VCaP (cell line): ENCODE data around the gene PLEKHM2.
"Not testable (repeated sequence)": the region's sequence is repeated elsewhere in the genome, so short reads cannot be mapped to it uniquely, and the experiment has no call there.

Experiments used
- H3K27ac ChIP-seq: fragments of 450-650 bp; 2 replicates; pipeline ENCODE4 v1.5.1; 2017
- TF ChIP-seq, protein P1 (sequence below): fragments of 450-650 bp; conservative IDR thresholded peaks from 2 replicates; pipeline ENCODE4 v1.5.1; 2017; ENCODE audit warnings: mild to moderate bottlenecking, moderate library complexity

Gene PLEKHM2

DNA sequence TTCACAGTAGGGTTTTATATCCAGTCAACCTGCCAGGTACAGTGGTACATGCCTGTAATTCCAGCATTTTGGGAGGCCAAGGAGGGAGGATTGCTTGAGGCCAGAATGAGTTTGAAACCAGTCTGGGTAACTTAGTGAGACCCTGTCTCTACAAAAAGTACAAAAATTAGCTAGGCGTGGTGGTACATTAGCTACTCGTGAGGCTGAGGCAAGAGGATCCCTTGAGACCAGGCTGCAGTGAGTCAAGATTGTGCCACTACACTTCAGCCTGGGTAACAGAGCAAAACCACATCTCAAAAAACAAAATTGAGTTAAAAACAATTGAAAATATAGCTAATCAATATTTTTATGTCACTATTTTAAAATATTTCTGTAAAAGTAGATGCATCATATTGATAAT is 33.7 kb upstream of the PLEKHM2 start:
- H3K27ac ChIP-seq = no peak overlapping the region
- TF ChIP-seq, protein P1, sequence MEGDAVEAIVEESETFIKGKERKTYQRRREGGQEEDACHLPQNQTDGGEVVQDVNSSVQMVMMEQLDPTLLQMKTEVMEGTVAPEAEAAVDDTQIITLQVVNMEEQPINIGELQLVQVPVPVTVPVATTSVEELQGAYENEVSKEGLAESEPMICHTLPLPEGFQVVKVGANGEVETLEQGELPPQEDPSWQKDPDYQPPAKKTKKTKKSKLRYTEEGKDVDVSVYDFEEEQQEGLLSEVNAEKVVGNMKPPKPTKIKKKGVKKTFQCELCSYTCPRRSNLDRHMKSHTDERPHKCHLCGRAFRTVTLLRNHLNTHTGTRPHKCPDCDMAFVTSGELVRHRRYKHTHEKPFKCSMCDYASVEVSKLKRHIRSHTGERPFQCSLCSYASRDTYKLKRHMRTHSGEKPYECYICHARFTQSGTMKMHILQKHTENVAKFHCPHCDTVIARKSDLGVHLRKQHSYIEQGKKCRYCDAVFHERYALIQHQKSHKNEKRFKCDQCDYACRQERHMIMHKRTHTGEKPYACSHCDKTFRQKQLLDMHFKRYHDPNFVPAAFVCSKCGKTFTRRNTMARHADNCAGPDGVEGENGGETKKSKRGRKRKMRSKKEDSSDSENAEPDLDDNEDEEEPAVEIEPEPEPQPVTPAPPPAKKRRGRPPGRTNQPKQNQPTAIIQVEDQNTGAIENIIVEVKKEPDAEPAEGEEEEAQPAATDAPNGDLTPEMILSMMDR = no peak

DNA sequence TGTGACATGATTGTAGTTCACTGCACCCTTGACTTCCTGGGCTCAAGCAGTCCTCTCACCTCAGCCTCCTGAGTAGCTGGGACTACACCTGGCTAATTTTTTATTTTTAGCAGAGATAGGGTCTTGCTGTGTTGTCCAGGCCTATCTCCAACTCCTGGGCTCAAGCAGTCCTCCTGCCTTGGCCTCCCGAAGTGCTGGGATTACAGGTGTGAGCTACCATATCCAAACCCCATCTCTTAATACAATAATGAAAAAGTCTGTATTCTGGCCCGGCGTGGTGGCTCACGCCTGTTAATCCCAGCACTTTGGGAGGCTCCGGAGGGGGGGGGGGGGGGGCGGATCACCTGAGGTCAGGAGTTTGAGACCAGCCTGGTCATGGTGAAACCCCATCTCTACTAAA is 32.0 kb upstream of the PLEKHM2 start:
- not testable (repeated sequence) for H3K27ac ChIP-seq

DNA sequence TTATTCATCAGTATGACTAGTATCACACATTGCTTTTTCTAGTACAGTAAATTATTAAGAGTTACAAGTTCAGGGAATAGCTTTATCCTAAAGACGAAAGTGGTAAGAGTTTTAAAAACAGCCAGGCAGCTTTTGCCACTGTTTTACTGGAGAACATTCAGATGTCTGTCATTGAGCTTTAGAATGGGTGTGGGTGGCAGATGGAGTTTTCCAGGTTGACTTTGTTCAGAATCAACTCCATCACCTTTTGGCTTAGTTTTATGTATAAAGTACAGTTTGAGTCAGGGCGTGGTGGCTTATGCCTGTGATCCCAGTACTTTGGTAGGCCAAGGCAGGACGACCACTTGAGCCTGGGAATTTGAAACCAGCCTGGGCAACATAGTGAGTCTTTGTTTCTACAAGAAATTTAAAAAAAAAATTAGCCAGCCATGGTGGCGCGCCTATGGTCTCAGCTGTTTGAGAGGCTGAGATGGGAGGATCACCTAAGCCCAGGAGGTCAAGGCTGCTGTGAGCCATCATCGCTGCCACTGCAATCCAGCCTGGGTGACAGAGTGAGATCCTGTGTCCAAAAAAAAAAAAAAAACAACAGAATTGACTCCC is 29.9 kb upstream of the PLEKHM2 start:
- TF ChIP-seq, protein P1 = no peak
- no peak overlapping the region for H3K27ac ChIP-seq

DNA sequence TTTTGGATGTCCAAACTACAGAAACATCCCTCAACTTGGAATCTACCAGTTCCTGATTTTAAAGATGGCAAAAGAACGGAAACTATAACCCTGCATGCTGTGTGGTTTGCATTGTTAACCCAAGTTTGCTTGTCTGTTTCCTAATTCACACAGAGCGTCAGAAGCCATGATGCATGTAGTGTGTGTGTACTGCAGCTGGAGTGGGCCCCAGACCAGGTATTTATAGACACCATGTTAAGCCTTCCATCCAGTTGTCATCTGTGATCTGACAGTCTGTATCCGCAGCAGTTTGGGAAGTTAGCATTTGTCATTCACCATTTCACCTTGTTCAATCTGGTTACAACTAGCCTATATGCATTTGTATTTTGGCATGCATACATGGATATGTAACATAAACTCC is 27.7 kb upstream of the PLEKHM2 start:
- TF ChIP-seq, protein P1 = no peak
- no peak overlapping the region for H3K27ac ChIP-seq

DNA sequence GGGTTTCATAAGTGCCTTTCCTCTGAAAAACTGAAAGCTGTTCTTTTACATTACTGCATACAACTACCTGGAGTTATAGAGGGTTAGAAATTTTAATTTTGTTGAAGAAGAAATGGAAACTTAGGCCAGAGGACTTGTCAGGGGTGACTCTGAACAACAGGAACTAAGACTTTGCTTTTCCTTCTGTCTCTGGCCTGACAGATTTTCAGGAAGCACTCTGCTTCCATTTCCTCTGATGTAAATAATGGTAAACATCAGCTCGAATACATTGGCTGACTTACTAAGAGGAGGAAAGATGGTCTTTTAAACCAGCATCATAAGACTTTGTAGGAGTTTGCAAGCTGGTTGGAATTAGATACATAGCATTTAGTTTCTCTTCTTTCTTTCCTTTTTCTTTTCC is 27.1 kb upstream of the PLEKHM2 start:
- no peak overlapping the region for H3K27ac ChIP-seq
- TF ChIP-seq, protein P1 = no peak

DNA sequence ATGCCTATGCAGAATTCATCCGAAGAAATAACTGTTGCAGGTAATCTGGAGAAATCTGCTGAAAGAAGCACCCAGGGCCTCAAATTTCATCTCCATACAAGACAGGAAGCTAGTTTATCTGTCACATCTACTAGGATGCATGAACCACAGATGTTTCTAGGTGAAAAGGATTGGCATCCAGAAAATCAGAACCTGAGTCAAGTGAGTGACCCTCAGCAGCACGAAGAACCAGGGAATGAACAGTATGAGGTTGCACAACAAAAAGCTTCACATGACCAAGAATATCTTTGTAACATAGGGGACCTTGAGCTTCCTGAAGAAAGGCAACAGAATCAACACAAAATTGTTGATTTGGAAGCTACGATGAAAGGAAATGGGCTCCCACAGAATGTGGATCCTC is 24.0 kb upstream of the PLEKHM2 start:
- H3K27ac ChIP-seq = no peak overlapping the region
- TF ChIP-seq, protein P1 = no peak

DNA sequence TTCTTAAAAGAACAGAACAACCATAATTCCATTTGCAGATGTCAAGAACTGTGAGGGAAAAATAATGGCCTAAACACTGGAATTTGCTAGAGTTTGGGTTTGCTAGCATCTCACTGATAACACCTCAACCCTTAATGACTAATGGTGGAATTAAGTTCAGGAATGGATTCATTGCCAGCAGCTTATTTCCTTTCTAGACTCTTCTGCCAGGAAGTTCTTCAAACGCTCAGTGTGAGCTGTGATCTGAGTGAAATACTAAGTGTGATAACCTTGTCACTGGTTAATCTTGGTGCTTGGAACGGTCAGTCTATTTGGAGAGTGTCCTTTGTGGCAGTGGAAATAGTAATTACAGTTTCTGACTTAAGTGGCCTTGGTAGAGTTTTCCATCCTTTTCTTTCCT is 21.6 kb upstream of the PLEKHM2 start:
- TF ChIP-seq, protein P1 = no peak

DNA sequence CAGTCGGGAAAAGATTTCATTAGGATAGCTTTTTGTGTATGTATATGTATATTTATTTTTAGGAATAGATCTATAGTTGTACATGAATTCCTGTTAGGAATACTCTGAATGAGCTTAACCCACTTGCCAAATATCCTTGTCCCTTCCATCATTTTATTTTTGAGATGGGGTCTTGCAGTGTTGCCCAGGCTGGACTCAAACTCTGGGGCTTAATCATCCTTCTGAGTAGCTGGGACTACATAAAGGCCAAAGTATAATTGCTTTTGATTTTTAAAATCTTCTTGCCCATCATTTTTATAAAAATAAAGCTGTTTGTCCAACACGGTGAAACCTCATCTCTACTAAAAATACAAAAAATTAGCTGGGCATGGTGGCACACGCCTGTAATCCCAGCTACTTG is 20.2 kb upstream of the PLEKHM2 start:
- TF ChIP-seq, protein P1 = no peak
- no peak overlapping the region for H3K27ac ChIP-seq

More for the DNA sequence above, 21.6 kb upstream of the PLEKHM2 start:
- H3K27ac ChIP-seq = no peak overlapping the region
